Natural killer cell (primary cell): ENCODE results near the gene SMG5. TPM values are rescaled to one million over a fixed set of nuclear protein-coding genes. Genes with fewer than 3 reads are reported as not detected.

Source experiments
- ATAC-seq, 3 donors: fragments of 150-1000 bp in 2 of 3; fragments of 200-7000 bp in 1 of 3; cut with Tn5 transposase; 1 replicate in 1 of 3; 2 replicates in 2 of 3; pipeline ENCODE4 v1.10.0; 2021; ENCODE audit warnings: mild to moderate bottlenecking in 2 of 3, moderate library complexity in 2 of 3
- DNase-seq, 2 donors: peaks; one replicate each; pipeline versions ENCODE4 v3.0.0 to v3.0.0-alpha.2; 2013 to 2021; ENCODE audit warnings: mixed read lengths in 1 of 2
- H3K27ac ChIP-seq: one replicate; pipeline ENCODE4 v1.5.1; 2013; ENCODE audit warnings: mild to moderate bottlenecking, low read length
- H3K27me3 ChIP-seq: one replicate; pipeline ENCODE4 v1.6.1; 2013; ENCODE audit warnings: low read length; ENCODE audit not compliant: control insufficient read depth, insufficient read depth
- H3K36me3 ChIP-seq: one replicate; pipeline ENCODE4 v1.6.1; 2013; ENCODE audit warnings: low read length; ENCODE audit not compliant: control insufficient read depth, insufficient read depth
- H3K4me1 ChIP-seq: one replicate; pipeline ENCODE4 v1.6.1; 2013; ENCODE audit warnings: low read length; ENCODE audit not compliant: control insufficient read depth, insufficient read depth
- H3K4me3 ChIP-seq: one replicate; pipeline ENCODE4 v1.5.1; 2013; ENCODE audit warnings: low read length
- H3K9me3 ChIP-seq: one replicate; pipeline ENCODE4 v1.6.1; 2013; ENCODE audit warnings: low read length; ENCODE audit not compliant: control insufficient read depth, insufficient read depth
- H3K27ac Mint-ChIP-seq, 2 donors: one replicate each; pipeline ENCODE4 v1.8.0; 2022; ENCODE audit warnings: mild to moderate bottlenecking in 2 of 2, mixed read lengths in 2 of 2, moderate library complexity in 1 of 2
- H3K27me3 Mint-ChIP-seq, 2 donors: one replicate each; pipeline ENCODE4 v1.8.0; 2022; ENCODE audit warnings: low read depth in 2 of 2, mixed read lengths in 2 of 2
- H3K36me3 Mint-ChIP-seq: one replicate; pipeline ENCODE4 v1.8.0; 2022; ENCODE audit warnings: mixed read lengths
- H3K4me1 Mint-ChIP-seq, 2 donors: one replicate each; pipeline ENCODE4 v1.8.0; 2022; ENCODE audit warnings: mixed read lengths in 2 of 2
- H3K4me3 Mint-ChIP-seq: one replicate; pipeline ENCODE4 v1.8.0; 2022; ENCODE audit warnings: mild to moderate bottlenecking, moderate library complexity, mixed read lengths
- H3K9me3 Mint-ChIP-seq, 2 donors: one replicate each; pipeline ENCODE4 v1.8.0; 2022; ENCODE audit warnings: mixed read lengths in 2 of 2
- WGBS: methylation state at CpG from one replicate; pipeline ENCODE4 v1.1.7; 2013; ENCODE audit warnings: missing lambda C conversion rate; ENCODE audit not compliant: insufficient coverage; 5-methylcytosine and 5-hydroxymethylcytosine counted together
- intact Hi-C: fragments of 100-400 bp; cut with micrococcal nuclease; formaldehyde crosslinking; loops from one replicate; pipeline ENCODE4 v1.14.2; 2022
- total RNA-seq, 4 donors: library from RNA; stranded (reverse); fragments of 120-200 nt in 1 of 4; gene quantifications; one replicate each; pipeline versions ENCODE4 v1.2.3 to v1.2.4, GENCODE V29; 2013 to 2022
- TF ChIP-seq, protein P1 (sequence below): fragments of 200-600 bp; IDR thresholded peaks from one replicate; pipeline ENCODE4 v1.8.0; 2022; ENCODE audit warnings: antibody characterized with exemption

The SMG5 gene
- total RNA-seq, 3 donors from 2014 or later (not counting 1 experiment from before 2014, with no cell fraction given) = 76.7 to 93.9 (median 87.6) TPM

DNA sequence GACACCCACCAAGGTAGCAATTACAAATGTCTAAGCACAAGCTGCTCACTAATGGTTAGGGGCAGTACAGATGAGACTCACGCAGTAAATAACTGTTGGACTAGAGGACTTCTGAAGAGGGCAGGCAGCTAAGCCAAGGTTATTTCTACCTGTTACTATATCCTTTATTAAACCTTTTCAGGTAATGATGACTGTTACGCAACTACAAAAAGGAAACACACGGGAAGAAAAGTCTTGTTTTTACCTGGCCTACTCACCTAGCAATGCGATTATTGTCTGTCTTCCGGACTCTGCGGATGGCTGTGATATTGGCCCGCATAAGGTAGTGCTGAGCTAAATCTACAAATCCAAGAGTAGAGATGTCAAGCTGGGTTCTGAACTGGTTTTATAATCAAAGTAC, 34.3 kb upstream of the SMG5 start:
- Mint-ChIP-seq H3K4me1 (no peaks in the 10 kb centered on the region), H3K27ac (no peak overlapping the region), H3K9me3 (no peaks in the 10 kb centered on the region), H3K27me3 (no peaks in the 10 kb centered on the region), H3K36me3 (peaks cover 8% of the 10 kb centered on the region), H3K4me3 (no peak overlapping the region)
- Histone ChIP-seq H3K36me3 (peaks cover 73% of the 10 kb centered on the region), H3K4me1 (no peaks in the 10 kb centered on the region), H3K27me3 (no peaks in the 10 kb centered on the region), H3K4me3 (no peak overlapping the region), H3K9me3 (no peaks in the 10 kb centered on the region), H3K27ac (no peak overlapping the region)
- intact Hi-C loops = loop anchor here (5.0 kb wide), 1 partner anchor 170 kb away; no protein-coding TSS in a partner anchor
- no peak for DNase-seq
- TF ChIP-seq, protein P1, sequence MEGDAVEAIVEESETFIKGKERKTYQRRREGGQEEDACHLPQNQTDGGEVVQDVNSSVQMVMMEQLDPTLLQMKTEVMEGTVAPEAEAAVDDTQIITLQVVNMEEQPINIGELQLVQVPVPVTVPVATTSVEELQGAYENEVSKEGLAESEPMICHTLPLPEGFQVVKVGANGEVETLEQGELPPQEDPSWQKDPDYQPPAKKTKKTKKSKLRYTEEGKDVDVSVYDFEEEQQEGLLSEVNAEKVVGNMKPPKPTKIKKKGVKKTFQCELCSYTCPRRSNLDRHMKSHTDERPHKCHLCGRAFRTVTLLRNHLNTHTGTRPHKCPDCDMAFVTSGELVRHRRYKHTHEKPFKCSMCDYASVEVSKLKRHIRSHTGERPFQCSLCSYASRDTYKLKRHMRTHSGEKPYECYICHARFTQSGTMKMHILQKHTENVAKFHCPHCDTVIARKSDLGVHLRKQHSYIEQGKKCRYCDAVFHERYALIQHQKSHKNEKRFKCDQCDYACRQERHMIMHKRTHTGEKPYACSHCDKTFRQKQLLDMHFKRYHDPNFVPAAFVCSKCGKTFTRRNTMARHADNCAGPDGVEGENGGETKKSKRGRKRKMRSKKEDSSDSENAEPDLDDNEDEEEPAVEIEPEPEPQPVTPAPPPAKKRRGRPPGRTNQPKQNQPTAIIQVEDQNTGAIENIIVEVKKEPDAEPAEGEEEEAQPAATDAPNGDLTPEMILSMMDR = no peak
- no peak for ATAC-seq
- 95% methylated on average over 7 of the region's 7 CpGs for WGBS

DNA sequence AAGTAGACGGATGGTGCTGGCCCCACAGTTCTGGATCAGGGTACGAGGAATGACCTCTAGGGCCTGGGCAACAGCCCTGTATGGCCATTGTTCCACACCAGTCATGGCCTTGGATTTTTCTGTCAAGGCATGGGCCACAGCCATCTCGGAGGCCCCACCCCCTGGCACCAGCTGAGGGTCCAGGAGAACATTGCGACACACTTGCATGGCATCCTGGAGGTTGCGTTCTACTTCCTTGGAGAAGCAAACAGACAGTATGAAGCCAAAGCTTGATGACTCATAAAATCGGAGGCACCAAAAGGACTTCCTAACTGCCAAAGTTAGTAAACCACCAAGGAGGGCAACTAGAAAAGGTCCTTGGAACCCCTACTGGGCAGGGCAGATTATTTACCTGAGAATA, 28.3 kb upstream of the SMG5 start:
- TF ChIP-seq, protein P1 = no peak
- Histone ChIP-seq H3K9me3 (no peaks in the 10 kb centered on the region), H3K27ac (no peak overlapping the region), H3K4me3 (no peak overlapping the region), H3K4me1 (no peaks in the 10 kb centered on the region), H3K27me3 (no peaks in the 10 kb centered on the region), H3K36me3 (peaks cover 62% of the 10 kb centered on the region)
- DNase-seq (no peak), ATAC-seq (no peak)
- no peaks in the 10 kb centered on the region for H3K9me3 Mint-ChIP-seq
- H3K27ac Mint-ChIP-seq = no peak overlapping the region
- no peaks in the 10 kb centered on the region for H3K4me1 Mint-ChIP-seq
- WGBS = 84% methylated on average over 6 of the region's 6 CpGs
- peaks cover 14% of the 10 kb centered on the region for H3K36me3 Mint-ChIP-seq
- H3K4me3 Mint-ChIP-seq = no peak overlapping the region
- intact Hi-C loops = no loop called here
- H3K27me3 Mint-ChIP-seq = no peaks in the 10 kb centered on the region

DNA sequence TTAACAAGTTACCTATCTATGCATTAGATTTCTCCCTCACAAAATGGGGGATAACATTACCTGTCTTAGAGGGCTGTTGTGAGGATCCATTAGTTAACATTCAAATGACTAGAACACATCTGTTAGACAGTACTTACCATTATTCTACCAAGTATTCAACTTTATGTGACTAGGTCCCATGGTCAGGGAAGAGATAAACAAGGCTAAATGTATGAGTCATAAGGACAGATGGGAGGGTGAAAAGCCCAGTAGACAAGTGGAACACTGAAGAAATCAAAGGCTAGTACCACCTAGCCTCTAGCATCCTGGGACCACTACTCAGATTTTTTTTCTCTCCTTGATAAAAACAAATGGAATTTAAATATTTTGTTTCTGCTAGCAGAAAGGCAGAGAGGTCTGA, 25.5 kb upstream of the SMG5 start:
- ATAC-seq = no peak
- peaks cover 49% of the 10 kb centered on the region for H3K36me3 ChIP-seq

DNA sequence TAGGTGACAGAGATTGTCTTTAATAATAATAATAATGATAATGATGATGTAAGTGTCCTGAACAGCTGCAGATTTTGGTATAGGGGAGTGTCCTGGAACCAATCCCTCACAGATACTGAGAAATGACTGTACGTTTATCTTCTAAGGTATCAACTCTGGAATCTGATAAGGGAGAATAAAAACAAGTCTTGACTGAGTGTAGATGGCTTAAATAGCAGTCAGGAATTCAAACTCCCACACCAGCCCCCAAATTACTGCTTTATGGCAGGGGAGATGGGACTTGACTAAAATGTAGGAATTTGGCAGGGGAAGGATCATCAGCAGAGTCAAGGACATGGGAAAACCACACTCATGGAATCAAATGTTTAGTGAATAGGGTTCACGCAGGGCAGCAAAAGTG, 22.6 kb upstream of the SMG5 start:
- no peak for ATAC-seq
- no peaks in the 10 kb centered on the region for H3K4me1 Mint-ChIP-seq
- no peak for DNase-seq
- Histone ChIP-seq H3K36me3 (peaks cover 24% of the 10 kb centered on the region), H3K4me1 (no peaks in the 10 kb centered on the region), H3K4me3 (no peak overlapping the region), H3K9me3 (no peaks in the 10 kb centered on the region), H3K27me3 (no peaks in the 10 kb centered on the region), H3K27ac (no peak overlapping the region)
- no peak overlapping the region for H3K4me3 Mint-ChIP-seq
- no peak overlapping the region for H3K27ac Mint-ChIP-seq
- H3K9me3 Mint-ChIP-seq = no peaks in the 10 kb centered on the region
- intact Hi-C loops = no loop called here
- H3K27me3 Mint-ChIP-seq = no peaks in the 10 kb centered on the region
- TF ChIP-seq, protein P1 = no peak
- H3K36me3 Mint-ChIP-seq = peaks cover 14% of the 10 kb centered on the region
- WGBS = 98% methylated on average over 2 of the region's 2 CpGs

More for the DNA sequence above, 25.5 kb upstream of the SMG5 start:
- H3K9me3 Mint-ChIP-seq = no peaks in the 10 kb centered on the region
- intact Hi-C loops = no loop called here
- no peaks in the 10 kb centered on the region for H3K27me3 ChIP-seq
- H3K36me3 Mint-ChIP-seq = peaks cover 14% of the 10 kb centered on the region
- H3K9me3 ChIP-seq = no peaks in the 10 kb centered on the region
- H3K27me3 Mint-ChIP-seq = no peaks in the 10 kb centered on the region
- no peak overlapping the region for H3K4me3 ChIP-seq
- DNase-seq = no peak
- H3K4me3 Mint-ChIP-seq = no peak overlapping the region
- TF ChIP-seq, protein P1 = no peak
- no peaks in the 10 kb centered on the region for H3K4me1 Mint-ChIP-seq
- H3K27ac ChIP-seq = no peak overlapping the region
- peak overlapping the region in 1 of 2 donors; percentile 15 for H3K27ac Mint-ChIP-seq
- H3K4me1 ChIP-seq = no peaks in the 10 kb centered on the region
